CD1c-positive myeloid dendritic cell (primary cell): ENCODE results near the gene RETNLB.

Source experiments
- DNase-seq: peaks from one replicate; pipeline ENCODE4 v3.0.0-alpha.2; 2016; ENCODE audit errors: extremely low spot score

Gene RETNLB, protein sequence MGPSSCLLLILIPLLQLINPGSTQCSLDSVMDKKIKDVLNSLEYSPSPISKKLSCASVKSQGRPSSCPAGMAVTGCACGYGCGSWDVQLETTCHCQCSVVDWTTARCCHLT

GRCh38 chr3:108757404-108757982 is at the start of gene RETNLB:
Gene RETNLB, minus strand, starts transcription at chr3:108757410. Its CDS starts 225 bp downstream, at chr3:108757185.
- no peak for DNase-seq

- peak; percentile 5 for DNase-seq
Measured at GRCh38 chr3:108806316-108806715, 49.1 kb upstream of the RETNLB start.

DNA sequence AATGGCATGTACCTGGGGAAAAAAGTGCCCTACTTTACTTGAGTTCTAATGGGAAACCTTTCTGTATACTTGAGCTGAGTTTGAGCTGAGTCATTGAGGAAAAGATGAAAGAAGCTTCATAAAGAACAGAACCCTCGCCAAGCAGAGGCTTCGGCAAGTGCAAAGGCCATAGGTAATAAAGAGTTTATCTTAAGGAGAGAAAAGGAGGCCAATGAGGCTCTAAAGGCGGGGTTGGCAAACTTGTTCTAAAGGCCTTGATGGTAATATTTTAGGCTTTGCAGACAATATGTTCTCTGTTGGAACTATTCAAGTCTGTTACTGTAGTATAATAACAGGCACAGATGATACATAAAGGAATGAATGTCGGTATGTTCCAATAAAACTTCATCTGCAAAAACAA is 47.8 kb upstream of the RETNLB start:
- no peak for DNase-seq

DNA sequence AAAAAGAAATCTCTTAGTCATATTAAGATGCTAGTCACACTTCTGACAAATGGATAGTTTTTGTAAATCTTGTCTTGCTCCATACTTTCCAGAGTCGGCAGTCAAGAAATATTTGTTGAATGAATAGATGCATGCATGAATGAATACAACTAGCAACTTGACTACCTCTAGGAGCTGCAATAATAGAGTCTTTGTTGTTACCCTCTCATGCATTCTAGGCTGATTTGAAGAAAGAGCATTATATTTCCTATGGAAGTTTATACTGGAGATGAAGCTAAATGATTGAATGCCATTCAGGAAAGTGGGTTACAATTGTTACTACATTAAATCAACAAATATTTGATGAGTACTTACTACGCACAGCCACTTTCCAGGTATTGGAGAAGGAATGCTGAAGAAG is 47.2 kb upstream of the RETNLB start:
- DNase-seq = no peak

- DNase-seq = no peak
Measured at GRCh38 chr3:108791473-108791872, 34.3 kb upstream of the RETNLB start.

DNA sequence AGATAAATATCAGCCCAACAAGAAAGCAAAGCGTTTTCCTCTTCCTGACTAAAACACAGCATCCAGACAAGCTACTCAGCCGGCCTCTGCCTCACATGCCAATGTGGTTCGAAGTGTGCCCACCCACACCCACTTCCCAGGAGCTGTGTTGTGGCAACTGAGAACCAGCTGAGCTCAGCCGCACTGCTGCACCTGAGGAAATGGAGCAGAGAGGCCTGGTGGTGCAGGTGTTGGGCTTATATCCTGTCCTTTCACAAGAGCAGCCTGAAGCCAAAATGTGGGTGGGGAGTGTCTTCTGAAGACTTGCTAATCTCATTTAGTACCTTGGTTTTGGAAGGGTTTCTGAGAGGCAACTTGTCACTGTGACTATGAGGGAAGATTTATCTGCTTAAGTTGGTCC is 23.0 kb upstream of the RETNLB start:
- no peak for DNase-seq

DNA sequence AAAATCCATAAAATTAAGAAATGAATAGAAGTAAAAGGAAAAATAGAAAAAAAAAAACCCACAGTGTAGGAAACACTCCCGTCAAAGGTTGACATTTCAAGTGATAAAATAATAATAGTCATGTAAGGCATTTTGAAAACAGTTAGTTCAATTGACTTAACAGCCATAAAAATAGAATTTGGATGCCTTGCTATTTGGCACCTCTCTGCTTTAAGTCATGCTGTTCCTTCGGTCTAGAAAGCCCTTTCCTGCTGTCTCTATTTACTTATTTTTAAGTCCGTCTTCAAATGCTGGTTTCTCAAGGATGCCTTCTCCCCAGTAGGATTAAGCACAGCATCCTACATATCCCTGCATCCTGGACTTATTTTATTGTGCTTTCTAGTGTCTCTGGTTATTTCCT is 22.3 kb upstream of the RETNLB start:
- no peak for DNase-seq

DNA sequence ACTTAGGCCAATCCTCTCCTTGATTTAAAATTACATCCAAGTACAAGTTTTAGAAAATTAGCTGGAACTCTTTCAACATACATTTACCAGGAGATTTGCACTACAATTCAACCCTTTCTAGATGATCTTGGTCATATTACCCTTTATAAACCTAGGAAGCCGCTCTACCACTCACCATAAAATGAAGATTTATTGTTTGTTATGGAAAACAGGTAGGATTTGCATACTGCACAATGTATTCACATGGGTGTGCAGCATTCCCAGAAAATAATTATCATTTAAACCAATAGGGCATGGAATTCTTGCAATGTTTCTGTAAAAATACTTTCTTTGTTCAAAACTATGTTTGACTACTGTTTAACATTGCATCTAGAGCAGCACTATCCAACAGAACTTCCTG is 18.4 kb upstream of the RETNLB start:
- no peak for DNase-seq

GRCh38 chr3:108767253-108767652 is 10.0 kb upstream of the RETNLB start:
- no peak for DNase-seq

GRCh38 chr3:108755686-108756085 is 1.5 kb downstream of the RETNLB start:
- DNase-seq = no peak

DNA sequence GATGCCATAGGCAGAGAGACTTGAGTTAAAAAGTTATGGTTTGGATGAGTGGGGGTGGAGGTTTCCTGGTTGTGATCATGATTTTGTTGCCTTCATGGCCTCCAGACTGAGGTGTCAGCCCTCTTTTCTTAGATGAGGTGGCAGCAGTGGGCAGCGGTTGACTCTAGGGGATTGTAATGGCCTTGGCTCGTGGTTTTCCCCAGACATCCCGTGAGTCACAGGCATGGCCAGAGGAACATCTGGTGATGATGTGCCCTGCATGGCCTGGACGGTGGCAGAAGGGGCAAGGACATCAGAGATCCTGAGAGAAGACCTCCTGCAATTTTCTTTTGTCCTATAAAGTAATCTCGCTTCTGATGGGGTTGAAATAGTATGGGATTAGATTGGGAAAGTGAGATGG is 12.4 kb downstream of the RETNLB start:
- no peak for DNase-seq

DNA sequence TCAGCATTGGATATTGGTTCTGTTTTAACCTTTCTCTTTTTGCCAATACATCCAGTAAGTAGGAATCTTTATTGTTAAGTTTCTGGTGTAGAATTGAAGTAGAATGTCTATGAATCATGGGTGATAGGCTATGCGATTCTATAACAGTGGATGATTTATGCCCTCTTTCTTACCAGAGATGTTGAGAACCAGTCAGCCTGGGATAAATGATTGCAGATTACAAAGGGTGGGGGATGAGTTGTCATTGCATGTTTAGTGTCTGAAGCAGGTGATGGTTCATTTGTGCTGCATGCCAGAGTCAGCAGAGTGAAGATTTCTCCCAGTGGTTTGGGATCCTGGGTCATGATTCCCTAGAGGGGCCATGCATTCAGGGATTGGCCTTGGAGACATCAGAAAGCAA is 14.3 kb downstream of the RETNLB start:
- DNase-seq = no peak

GRCh38 chr3:108736821-108737220 is 20.4 kb downstream of the RETNLB start:
- no peak for DNase-seq

DNA sequence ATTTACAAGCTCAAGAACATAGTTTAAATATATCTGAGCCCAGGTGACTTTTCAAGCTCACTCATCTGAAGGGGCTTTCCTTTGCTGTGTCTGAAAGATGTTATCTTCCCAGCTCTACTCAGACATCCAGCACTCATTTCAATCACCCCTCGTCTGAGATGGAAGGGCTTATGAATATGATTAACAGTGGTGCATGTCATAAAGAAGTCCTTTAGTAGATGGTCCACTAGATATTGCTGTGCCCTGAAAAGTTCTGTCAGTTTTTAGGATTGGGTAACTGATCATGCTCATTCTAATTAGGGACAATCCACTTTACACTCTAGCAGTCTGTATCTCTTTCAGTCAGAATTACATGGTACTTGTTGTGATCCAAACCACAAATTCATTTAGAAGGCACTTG is 28.3 kb downstream of the RETNLB start:
- no peak for DNase-seq

DNA sequence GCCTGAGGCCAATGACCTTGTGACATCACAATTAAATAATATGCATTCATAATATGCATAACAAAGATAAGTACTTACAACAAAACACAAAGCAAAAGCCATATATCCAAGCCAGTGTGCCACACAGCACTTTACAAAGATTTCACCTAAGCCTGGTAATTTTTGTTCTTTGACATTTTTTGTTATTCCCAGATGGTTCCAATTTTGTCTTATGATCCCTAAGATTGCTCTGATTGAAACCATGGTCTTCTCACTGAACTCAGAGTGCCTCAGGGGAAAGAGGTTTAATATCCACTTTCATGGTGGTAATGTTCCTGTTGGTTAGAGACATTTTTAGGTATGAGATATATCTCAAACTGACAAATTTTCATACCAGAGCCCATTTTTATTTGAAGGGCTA is 29.1 kb downstream of the RETNLB start:
- no peak for DNase-seq

DNA sequence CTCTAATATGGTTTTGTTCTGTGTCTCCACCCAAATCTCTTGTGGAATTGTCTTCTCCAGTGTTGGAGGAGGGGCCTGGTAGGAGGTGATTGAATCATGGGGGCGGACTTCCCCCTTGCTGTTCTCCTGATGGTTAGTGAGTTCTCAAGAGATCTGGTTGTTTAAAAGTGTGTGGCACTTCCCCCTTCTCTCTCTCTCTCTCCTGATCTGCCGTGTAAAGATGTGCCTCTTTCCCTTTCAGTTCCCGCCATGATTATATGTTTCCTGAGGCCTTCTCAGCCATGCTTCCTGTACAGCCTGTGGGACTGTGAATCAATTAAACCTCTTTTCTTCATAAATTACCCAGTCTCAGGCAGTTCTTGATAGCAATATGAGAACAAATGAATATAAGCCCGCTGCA is 33.1 kb downstream of the RETNLB start:
- no peak for DNase-seq

DNA sequence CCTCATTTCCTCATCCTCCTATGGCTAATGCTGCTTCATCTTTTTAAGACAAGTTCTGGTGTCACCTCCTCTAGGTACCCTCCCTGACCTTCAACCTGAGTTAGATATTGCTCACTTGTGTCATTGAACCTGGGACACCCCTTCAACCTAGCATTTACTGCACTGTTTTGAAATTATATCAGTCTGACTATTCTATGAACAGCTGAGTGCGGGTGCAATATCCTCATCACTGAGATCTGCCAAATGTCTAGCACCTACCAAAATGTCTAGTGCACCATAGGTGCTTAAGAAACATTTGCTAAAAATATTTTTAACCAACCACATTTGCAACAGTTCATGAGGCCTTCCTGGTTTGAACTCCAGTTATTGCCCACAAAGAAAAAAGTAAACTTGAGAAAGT is 34.5 kb downstream of the RETNLB start:
- DNase-seq = no peak

DNA sequence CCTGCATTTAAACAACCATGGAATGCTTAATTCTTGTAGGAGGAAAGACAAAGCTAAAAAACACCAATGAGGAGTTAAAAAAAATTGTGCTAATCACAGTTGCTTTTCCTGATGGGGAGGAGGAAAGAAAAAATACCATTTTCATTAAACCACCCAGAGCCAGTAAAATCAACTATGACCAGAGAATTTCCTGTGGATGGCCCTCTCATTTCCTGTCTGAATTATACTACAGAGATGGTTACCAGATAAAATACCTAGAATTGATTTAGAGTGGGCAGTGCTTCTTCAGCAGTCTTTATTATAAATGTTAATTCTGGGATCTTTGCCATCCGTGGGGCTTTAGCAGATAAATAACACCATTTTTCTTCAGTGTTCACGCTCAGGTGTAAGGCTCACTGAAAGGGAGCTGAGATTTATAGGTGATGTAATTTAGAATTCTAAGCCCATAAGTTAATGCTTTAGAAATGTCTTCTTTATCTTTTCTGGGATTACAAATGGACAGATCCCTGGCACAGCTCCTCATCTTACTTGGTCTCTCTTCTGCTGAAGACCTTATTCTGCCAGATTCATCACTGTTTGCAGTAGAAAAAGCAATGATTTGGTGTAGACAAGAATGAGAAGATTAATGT is 37.9 kb downstream of the RETNLB start:
- no peak for DNase-seq

DNA sequence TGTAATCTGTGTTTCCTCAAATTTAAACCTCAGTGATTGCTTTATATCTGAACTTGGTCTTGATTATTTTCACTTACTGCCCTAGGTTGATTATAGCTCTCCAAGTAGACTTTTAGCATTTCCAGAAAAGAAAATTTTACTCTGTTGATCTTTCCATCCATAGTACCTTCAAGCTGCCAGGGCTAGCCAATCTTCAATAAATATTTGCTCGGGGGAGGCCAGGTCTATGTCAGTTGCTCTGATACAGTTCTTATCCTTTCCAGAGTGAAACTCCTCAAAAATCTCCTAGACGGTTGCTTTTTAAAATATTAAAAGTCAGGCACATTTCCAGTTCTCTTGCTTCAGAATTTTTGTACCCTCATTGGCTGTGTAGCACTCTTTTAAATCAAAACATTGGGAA is 38.8 kb downstream of the RETNLB start:
- DNase-seq = no peak

GRCh38 chr3:108713816-108714215 is 43.4 kb downstream of the RETNLB start:
- DNase-seq = no peak

- DNase-seq = no peak
Measured at GRCh38 chr3:108713009-108713516, 44.1 kb downstream of the RETNLB start.
